ENCODE results near the gene PDIA3. TPM values are rescaled to one million over a fixed set of nuclear protein-coding genes. Genes with fewer than 3 reads are reported as not detected.
A peak's percentile ranks its signal among the peaks of the same experiment; 100 is the strongest.

Gene PDIA3
- total RNA-seq, 2 donors from 2014 or later, result 329 to 412 TPM

DNA sequence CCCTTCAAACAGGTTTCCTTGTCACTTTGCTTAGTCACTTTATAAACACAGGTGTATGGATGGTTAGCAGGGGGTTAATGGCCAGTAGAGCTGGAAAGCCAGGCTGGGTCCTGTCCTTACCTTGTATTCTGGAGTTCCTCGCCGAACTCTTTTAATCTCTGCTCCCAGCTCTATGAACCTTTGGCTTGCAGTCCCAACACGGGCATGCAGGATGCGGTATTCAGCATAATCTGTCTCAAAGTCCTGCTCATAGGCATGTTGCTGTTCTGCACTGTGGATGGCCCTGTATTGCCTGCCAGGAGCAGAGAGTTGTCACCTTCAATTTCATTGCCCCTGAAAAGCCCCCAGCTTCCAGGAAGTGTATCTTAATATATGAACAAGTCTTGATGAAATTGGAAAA is 27.8 kb downstream of the PDIA3 start:
- DNase-seq, result no peak
- intact Hi-C loops (cut with DNase I, micrococcal nuclease), result no loop called here
- no peak for ATAC-seq

DNA sequence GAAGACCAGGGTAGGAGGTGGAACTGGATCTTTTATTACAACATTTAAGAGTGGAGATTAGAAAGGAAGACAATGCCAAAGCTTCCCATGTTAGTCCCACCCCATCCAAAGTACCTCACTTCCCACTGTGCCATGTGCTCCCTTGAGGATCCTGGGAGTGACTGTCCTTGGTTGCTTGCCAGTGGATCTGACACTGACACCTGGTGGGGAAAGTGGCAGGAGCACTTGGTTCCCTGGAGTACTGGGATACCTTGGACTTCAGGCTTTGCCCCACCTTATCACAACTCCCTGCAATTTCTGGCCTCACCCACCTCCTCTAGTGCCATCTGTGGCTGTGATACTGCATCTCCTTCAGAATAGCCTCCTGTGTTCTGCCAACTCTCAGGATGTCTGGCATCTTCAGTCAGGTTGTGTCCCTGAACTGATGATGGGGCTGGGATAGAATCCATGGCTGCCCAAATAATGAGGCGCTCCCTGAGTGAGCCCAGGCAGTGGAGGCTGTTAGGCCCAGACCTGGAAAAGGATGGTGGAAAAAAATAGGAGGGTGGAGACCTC is 29.2 kb downstream of the PDIA3 start:
- intact Hi-C loops (cut with DNase I, micrococcal nuclease), result no loop called here
- ATAC-seq (peak; percentile 73), DNase-seq (peak; percentile 82 to 90)

DNA sequence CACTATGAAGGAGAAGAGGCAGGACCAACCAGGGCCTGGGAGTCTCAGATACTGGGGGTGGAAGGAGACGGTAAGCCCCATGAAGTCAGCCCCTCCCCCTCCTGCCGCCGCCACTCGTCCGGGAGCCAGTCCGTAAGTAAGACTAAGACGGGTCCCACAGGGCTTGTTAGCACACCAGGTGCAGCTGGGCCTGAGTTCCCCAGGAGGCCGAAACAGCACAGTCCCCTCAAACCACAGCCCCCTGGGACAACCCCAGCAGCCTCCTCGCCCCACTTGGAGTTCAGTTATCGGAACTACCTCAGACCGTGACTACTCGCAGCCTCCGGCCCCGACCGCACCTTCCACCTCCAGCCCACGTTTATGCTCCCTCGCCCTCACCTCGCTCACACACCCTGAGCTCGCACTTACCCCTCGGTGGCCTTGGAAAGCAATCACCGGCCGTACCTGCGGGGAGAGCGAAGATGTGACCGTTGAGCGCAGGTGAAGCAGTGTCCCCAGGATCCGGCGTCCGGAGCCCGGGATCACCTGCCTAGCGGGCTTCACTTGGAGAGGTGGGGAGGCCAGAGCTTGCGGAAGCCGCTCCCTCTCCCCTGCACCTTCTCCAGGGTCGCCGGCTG is 30.0 kb downstream of the PDIA3 start:
- intact Hi-C loops (cut with DNase I, micrococcal nuclease), result no loop called here

DNA sequence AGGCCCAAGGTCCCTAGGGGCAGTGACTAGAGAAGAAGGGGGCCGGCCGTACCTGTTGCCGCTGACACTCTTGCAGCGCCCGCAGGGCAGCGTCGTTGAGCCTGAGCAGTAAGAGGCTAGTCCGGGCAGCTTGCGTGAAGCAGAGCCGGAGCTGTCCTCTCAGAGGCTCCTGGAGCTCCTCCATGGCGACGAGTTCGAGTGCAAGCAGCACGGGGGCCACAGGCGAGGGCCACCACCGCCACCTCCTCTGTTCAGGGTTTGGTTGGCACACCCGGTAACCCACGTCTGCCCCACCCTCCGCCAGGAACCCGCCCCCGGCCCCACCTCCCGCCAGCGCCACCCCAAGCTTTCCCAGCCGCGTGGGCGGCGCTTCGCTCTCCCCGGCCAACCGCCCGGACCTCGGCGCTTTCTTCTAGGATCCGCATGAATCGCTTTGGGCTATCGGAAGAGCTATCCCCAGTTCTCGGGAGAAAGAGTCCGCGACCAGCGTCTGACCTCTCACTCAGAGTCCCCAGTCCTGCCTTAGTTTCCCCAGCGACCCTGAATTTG is 30.6 kb downstream of the PDIA3 start, which contains the start of gene ELL3:
Gene ELL3 (minus strand): TSS at position 249 of the 549 bp plus-strand sequence. CDS start 65 bp downstream, at position 184.
- intact Hi-C loops (cut with DNase I, micrococcal nuclease), result no loop called here
- DNase-seq, result peak; percentile 86 to 90
- peak; percentile 78 for ATAC-seq

More for the DNA sequence above, 30.0 kb downstream of the PDIA3 start:
- peak; percentile 24 for ATAC-seq
- DNase-seq, result peak; percentile 58 to 77

DNA sequence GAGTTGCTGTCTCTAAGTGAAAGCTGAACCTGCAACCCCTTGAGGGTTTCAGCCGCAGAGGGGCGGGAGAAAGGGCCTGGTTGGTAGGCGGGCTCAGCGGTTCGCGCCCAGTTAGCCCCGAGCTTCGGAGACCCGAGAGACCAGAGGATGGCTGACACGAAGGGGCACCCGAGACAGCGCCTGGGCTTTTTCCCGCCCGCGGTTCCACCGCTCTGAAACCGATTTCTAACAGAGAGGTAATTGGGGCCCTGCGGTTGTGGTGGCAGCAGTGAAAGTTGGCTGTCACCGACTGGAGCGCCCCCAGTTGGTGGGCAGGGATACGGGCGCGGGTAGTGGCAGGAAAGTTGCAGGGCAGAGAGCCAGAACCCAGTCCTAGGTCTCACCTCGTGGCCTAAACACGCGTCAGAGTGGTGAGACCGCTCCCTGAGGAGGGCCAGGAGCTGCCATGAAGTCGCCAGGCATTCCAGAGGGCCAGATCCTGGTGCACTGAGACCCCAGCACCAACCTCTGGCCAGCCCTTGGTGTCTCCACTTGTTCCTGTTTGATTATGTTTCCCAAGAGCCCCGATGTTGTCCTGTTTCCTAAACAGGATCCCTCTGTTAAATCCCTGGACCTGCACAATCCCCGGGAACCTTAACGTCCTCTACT is 31.2 kb downstream of the PDIA3 start:
- DNase-seq (peak; percentile 84 to 88), ATAC-seq (peak; percentile 58)
- intact Hi-C loops (cut with DNase I, micrococcal nuclease), result no loop called here

DNA sequence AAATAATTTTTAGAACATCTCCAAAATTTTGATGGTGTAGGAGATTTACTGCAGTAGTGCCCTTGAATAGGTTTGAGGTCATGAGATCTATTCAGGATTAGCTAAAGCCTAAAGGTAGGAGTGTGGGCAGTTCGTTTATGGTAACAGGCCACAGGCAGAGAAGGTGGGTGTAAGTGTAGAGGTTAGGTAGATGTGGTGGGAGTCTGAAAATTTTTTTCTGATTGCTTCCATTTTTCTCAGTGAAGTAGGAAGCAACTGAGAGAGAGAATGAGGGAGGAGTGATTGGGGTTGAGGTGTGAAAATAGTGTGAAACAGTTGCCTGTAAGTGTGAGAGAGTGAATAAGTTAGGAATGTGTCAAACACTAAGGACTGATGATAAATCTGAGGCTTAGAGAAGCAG is 32.8 kb downstream of the PDIA3 start:
- ATAC-seq, result no peak

DNA sequence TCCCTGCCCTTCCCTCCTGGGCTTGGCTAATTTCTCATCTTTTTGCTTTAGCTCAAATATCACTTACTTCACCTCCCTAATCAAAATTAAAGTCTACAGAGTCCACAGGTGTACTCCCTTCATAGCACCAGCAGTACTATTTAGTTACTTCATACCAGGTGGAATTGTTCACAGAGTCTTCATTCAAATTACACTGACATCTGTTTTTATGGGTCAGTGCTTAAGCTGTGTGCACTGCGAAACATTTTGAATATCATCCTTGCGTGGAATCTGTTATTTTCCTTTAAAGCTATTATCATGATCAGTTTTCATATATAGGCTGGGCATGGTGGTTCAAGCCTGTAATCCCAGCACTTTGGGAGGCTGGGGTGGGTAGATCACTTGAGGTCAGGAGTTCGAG is 43.2 kb downstream of the PDIA3 start:
- intact Hi-C loops (cut with DNase I, micrococcal nuclease), result no loop called here
- ATAC-seq (no peak), DNase-seq (no peak)

More for the DNA sequence above, 32.8 kb downstream of the PDIA3 start:
- intact Hi-C loops (cut with DNase I, micrococcal nuclease), result no loop called here
- DNase-seq, result no peak

DNA sequence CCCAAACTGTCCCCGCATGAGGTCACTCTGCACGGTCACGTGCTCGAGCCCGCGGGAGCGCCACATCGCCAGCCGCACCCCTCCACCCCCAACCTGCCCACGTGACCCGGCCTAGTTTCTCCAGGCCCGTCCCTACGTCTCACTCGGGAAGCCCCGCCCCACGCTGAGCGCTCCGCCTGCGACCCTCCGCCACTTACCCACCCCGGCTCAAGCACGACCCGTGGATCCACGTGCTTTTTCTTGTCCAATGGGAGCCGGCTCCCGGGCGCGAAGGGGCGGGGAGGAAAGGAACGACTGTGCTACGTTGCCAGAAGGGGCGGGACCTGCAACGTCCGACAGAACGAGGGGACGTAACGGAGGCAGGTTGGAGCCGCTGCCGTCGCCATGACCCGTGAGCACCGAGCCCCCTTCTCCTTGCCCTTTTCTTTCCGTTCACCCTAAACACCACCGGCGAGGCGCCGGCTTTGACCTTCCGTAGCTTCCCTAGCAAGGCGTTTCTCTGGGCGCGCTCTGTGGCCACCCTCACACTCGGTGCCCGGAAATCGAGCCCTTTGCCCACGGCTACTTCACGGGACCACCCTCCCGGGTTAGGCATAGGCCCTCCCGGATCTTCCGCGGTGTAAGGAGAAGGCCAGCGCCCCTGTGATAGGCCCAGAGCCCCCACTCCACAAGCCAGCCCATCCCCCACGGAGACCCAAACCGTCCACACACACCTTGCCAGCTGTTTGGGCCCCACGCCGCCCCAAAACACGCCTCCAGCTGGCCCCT is 45.9 kb downstream of the PDIA3 start, which contains the start of gene SERF2:
Gene SERF2 (plus strand): TSS at position 328 of the 768 bp plus-strand sequence. CDS start 57 bp downstream, at position 385.
- intact Hi-C loops (cut with DNase I, micrococcal nuclease), result no loop called here
- DNase-seq (peak; percentile 100), ATAC-seq (peak; percentile 86)

DNA sequence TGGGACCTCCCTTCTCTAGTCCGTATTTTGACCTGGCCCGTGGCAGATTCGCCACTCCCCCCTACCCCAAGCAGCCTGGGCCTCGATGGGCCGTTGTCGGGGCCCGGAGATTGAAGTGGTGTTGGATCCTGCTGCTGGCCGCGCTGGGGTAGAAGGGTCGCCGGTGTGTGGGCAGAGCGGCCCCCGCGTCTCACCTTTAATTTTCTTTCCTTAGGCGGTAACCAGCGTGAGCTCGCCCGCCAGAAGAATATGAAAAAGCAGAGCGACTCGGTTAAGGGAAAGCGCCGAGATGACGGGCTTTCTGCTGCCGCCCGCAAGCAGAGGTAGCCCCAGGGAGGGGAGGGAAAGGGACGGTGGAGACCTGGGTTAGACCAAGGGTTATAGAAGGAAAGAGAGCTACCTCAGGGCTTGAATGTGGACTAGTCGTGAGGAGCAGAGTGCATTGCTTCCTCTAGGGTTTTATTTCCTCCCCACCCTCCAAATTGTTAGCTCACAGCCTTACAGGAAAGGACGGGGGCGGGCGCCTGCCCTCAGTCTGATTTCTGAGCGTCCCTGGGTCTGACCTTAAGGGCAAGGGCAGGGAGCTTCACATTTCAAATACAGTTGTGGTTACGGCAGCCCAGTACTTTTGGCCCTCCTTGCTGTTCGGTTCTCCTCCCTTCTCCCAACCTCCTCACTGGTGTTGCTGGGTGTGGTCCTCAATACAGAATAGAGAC is 46.7 kb downstream of the PDIA3 start:
- DNase-seq, result peak; percentile 52 to 64
- peak; percentile 50 for ATAC-seq
- intact Hi-C loops (cut with DNase I, micrococcal nuclease), result no loop called here

DNA sequence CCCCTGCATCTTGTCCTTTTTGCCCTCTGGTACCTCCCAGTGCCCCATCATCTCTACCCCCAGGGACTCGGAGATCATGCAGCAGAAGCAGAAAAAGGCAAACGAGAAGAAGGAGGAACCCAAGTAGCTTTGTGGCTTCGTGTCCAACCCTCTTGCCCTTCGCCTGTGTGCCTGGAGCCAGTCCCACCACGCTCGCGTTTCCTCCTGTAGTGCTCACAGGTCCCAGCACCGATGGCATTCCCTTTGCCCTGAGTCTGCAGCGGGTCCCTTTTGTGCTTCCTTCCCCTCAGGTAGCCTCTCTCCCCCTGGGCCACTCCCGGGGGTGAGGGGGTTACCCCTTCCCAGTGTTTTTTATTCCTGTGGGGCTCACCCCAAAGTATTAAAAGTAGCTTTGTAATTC is 47.4 kb downstream of the PDIA3 start:
- ATAC-seq (no peak), DNase-seq (peak in 1 of 2 donors; percentile 28)
- intact Hi-C loops (cut with DNase I, micrococcal nuclease), result no loop called here

DNA sequence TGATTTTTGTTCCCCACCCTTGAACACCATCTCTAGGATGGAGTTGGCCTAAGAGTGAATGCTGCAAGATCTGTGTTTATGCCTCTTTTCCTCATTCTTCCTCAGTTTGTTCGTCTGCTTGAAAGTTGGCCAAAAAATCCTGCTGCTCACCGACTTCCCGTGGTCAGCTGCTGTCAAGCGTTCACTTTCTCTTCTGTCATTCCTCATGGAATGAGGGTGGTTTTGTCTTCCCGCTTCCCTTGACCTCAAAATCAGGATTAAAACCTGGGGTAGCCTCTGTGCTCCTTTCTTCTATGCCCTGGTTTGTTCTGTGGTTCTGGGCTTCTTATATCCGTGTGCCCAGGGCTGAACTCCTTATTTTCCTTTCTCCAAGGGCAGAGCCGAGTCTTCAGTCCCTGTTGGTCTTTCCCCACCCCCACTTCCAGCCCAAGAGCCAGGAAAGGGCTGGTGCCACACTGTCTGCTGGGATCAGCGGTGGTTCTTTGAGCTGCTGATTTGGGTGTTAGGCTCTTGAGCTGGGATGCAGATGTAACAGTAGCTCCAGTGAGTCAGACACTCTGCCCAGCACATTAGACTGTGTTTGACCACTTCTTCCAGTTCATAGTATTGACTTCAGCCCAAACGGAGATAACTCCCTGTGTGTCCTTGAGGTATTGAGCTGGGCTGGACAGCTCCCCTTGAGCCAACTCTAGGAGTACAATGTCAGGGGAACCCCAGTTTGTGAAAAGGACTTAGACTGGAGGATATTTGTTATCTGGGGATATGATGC is 48.2 kb downstream of the PDIA3 start:
- intact Hi-C loops (cut with DNase I, micrococcal nuclease), result no loop called here
- DNase-seq (no peak), ATAC-seq (no peak)

DNA sequence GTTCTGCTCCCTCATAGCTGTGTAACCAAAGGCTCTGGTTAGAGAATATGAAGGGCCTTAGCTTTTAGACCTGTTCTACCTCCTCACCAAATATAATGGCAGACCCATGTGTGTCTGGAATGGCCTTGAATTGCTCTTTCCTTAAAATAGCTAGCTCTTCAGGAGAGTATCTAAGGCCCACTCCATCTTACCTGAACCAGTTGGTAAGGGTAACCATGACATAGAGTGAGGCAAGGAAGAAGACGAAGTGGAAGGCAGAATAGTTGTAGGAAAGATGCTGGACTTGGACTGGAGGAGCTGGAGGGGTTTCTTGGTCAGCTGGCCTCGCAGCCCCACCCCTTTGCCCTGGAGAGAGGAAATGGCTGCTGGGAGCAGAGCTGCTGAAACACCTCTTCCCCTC is 49.0 kb downstream of the PDIA3 start:
- ATAC-seq, result no peak
- DNase-seq, result no peak
- intact Hi-C loops (cut with DNase I, micrococcal nuclease), result no loop called here

DNA sequence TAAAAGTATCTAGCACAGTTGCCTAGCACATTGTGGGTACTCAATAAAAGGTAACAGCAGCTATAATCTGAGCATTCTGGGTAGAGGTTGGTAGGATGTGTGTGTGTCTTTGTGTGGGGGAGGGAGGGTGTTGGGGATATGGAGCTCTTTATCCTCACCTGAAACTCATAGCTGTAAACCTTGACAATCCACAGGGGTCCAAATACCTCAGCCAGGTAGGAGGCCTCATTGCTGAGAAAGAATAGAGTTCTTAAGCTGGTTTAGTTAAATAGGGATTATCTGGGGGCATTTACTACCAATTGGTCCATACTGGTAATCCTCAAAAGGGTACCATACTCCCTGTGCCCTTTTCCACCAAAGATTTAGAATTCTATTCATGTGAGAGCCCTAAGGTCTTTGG is 49.8 kb downstream of the PDIA3 start:
- no peak for ATAC-seq
- DNase-seq, result no peak
- intact Hi-C loops (cut with DNase I, micrococcal nuclease), result no loop called here

DNA sequence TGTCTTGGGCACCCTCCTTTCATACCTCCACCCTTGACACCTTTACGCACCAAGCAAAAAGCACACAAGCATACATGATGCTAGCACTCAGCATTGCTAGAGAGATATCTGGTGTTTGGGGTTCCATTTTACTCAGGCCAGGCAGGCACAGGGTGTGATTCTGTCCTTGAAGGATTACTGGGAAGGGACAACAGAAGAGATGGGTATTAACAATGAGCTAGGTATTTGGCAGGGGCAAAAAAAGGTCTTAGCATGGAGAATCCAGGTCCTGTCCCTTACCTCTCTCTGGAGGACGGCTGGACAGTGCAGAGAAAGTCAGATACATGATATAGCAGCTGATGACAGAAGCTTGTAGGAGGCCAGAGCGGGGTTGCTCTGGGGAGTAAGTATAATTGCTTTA is 50.3 kb downstream of the PDIA3 start:
- DNase-seq, result no peak
- no peak for ATAC-seq
- intact Hi-C loops (cut with DNase I, micrococcal nuclease), result no loop called here

DNA sequence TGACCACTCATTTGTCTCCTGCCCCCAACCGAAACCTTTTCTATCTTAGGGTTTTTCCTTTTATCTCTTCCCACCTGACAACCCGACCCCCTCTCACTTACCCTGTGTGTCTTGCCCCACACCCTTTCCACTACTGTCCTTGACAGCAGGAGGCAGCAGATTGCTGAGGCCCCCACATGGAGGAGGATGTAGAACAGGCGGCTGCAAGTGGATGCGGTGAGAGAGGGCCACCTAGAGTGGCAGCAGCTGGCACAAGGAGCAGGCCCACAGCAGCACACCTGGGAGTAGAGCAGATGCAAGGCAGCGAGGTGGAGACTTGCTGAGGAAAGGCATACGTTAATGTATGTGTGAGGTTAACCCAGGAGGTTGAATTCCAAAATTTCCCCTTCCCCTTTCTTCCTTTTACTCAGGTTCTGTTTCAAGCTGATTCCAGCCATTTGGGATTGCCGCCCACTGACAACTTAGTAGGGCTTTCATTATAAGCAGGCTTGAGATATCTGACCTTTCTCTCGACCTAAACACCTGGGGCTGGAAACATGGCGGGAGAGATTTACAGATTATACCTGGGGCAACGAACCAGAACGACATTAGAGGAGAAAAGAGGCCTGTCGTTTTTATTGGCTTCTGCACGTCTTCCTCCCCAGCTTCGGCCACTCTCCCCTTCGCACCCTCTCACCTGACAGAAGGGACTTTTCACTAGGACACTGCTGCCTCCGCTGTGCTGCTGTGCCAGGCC is 53.1 kb downstream of the PDIA3 start:
- intact Hi-C loops (cut with DNase I, micrococcal nuclease), result no loop called here
- DNase-seq (peak in 1 of 2 donors; percentile 37), ATAC-seq (peak; percentile 36)

DNA sequence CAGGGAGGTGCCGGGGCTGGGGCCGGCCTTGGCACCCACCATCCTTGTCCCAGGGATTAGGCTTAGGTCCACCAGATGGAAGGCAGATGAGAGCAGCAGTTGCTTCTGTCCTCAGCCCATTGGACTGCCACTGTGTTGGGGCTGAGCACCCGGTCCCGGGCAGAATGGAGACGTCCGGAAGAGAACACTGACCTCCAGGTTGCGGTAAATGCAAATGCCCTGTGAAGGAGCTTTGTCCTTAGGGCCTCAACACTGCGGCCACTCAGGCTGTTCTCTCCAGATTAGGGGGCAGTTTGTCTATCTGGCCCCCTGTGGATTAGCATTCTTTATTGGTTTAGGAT is 53.7 kb downstream of the PDIA3 start, which contains the start of gene SERINC4:
Gene SERINC4 (minus strand): TSS at position 276 of the 341 bp plus-strand sequence. CDS start 234 bp downstream, at position 42.
- ATAC-seq (peak; percentile 0), DNase-seq (no peak)
- intact Hi-C loops (cut with DNase I, micrococcal nuclease), result no loop called here

Data from left colon (tissue), 2 donors.